RWPE2 (cell line): ENCODE measurements around the gene ORM2.

Experiments
- ATAC-seq: fragments of 200-7000 bp; cut with Tn5 transposase; 3 replicates; pipeline ENCODE4 v1.9.1; 2021; ENCODE audit warnings: low read depth
- DNase-seq: peaks from one replicate; pipeline ENCODE4 v3.0.0-alpha.2; 2020; ENCODE audit warnings: low spot score
- H3K27ac ChIP-seq: fragments of 450-650 bp; 2 replicates; pipeline ENCODE4 v1.5.1; 2017; ENCODE audit warnings: mild to moderate bottlenecking; ENCODE audit not compliant: poor library complexity, severe bottlenecking
- H3K27me3 ChIP-seq: fragments of 250-450 bp; sonication (Bioruptor Pico); 2 replicates; pipeline ENCODE4 v1.5.1; 2021; ENCODE audit warnings: mild to moderate bottlenecking, moderate library complexity; ENCODE audit not compliant: insufficient read depth, poor library complexity, severe bottlenecking
- H3K36me3 ChIP-seq: fragments of 250-450 bp; sonication (Bioruptor Pico); 2 replicates; pipeline ENCODE4 v1.5.1; 2020; ENCODE audit warnings: low read depth, mild to moderate bottlenecking, moderate library complexity
- H3K4me1 ChIP-seq: fragments of 250-450 bp; sonication (Bioruptor Pico); 2 replicates; pipeline ENCODE4 v1.5.1; 2021; ENCODE audit warnings: mild to moderate bottlenecking, moderate library complexity; ENCODE audit not compliant: insufficient read depth, poor library complexity, severe bottlenecking
- H3K4me3 ChIP-seq: fragments of 250-450 bp; sonication (Bioruptor Pico); 2 replicates; pipeline ENCODE4 v1.5.1; 2021; ENCODE audit warnings: mild to moderate bottlenecking, moderate library complexity; ENCODE audit not compliant: severe bottlenecking
- H3K9me3 ChIP-seq: fragments of 250-450 bp; sonication (Bioruptor Pico); 2 replicates; pipeline ENCODE4 v1.5.1; 2021; ENCODE audit warnings: mild to moderate bottlenecking, moderate library complexity; ENCODE audit not compliant: severe bottlenecking
- TF ChIP-seq, protein P1 (sequence below): fragments of 450-650 bp; IDR thresholded peaks from one replicate; pipeline ENCODE4 v1.5.1; 2017; ENCODE audit warnings: mild to moderate bottlenecking, moderate library complexity; ENCODE audit not compliant: poor library complexity, severe bottlenecking

The ORM2 gene

GRCh38 chr9:114364134-114365041, 34.7 kb downstream of the ORM2 start:
- H3K27ac ChIP-seq, result peak overlapping the region; percentile 47

DNA sequence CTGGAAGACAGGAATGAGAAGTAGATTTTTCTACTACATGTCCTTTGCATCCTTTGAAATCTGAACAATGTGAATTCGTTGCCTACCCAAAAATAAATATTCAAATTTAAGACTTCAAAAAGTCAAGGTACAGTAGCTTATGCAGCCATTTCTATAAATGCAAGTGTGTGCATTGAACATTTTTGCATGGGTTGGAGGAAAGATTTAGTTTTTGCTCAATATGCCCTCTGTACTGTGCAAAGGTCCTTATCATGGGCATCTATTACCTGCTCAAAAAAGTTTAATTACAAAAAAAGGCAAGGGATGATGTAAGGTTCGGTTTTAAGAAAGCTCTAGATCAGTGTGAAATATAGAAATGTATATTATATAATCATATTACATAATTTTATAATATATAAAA, 35.5 kb downstream of the ORM2 start:
- H3K4me1 ChIP-seq, result peaks cover 23% of the 10 kb centered on the region
- DNase-seq, result no peak
- no peaks in the 10 kb centered on the region for H3K27me3 ChIP-seq
- no peak overlapping the region for H3K4me3 ChIP-seq
- peaks cover 16% of the 10 kb centered on the region for H3K36me3 ChIP-seq
- no peak for ATAC-seq
- H3K9me3 ChIP-seq, result no peaks in the 10 kb centered on the region
- peak overlapping the region; percentile 47 for H3K27ac ChIP-seq
- TF ChIP-seq, protein P1, sequence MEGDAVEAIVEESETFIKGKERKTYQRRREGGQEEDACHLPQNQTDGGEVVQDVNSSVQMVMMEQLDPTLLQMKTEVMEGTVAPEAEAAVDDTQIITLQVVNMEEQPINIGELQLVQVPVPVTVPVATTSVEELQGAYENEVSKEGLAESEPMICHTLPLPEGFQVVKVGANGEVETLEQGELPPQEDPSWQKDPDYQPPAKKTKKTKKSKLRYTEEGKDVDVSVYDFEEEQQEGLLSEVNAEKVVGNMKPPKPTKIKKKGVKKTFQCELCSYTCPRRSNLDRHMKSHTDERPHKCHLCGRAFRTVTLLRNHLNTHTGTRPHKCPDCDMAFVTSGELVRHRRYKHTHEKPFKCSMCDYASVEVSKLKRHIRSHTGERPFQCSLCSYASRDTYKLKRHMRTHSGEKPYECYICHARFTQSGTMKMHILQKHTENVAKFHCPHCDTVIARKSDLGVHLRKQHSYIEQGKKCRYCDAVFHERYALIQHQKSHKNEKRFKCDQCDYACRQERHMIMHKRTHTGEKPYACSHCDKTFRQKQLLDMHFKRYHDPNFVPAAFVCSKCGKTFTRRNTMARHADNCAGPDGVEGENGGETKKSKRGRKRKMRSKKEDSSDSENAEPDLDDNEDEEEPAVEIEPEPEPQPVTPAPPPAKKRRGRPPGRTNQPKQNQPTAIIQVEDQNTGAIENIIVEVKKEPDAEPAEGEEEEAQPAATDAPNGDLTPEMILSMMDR, result no peak

More at GRCh38 chr9:114364134-114365041, 34.7 kb downstream of the ORM2 start:
- peaks cover 23% of the 10 kb centered on the region for H3K4me1 ChIP-seq
- DNase-seq (no peak), ATAC-seq (peak; percentile 75)
- H3K36me3 ChIP-seq, result peaks cover 16% of the 10 kb centered on the region
- H3K27me3 ChIP-seq, result no peaks in the 10 kb centered on the region
- TF ChIP-seq, protein P1, result no peak
- no peaks in the 10 kb centered on the region for H3K9me3 ChIP-seq
- H3K4me3 ChIP-seq, result no peak overlapping the region

GRCh38 chr9:114366334-114367128, 36.9 kb downstream of the ORM2 start:
- H3K27ac ChIP-seq, result peak overlapping the region; percentile 56
- H3K9me3 ChIP-seq, result no peaks in the 10 kb centered on the region
- no peaks in the 10 kb centered on the region for H3K27me3 ChIP-seq
- H3K36me3 ChIP-seq, result peaks cover 8% of the 10 kb centered on the region
- DNase-seq, result no peak
- peaks cover 29% of the 10 kb centered on the region for H3K4me1 ChIP-seq
- H3K4me3 ChIP-seq, result no peak overlapping the region
- ATAC-seq, result peak; percentile 67
- TF ChIP-seq, protein P1, result no peak

- ATAC-seq, result no peak
- Histone ChIP-seq H3K4me1 (peaks cover 37% of the 10 kb centered on the region), H3K9me3 (no peaks in the 10 kb centered on the region), H3K27ac (peak overlapping the region; percentile 56), H3K36me3 (no peaks in the 10 kb centered on the region; the same call in 1 of the 2 replicates), H3K27me3 (no peaks in the 10 kb centered on the region), H3K4me3 (no peak overlapping the region)
- TF ChIP-seq, protein P1, result no peak
- no peak for DNase-seq
Observed at GRCh38 chr9:114367366-114367765, 37.7 kb downstream of the ORM2 start.
